ENCODE results near the gene SOX11. TPM values are rescaled to one million over a fixed set of nuclear protein-coding genes. Genes with fewer than 3 reads are reported as not detected.

SOX11 gene
- total RNA-seq, 1 experiment from 2014 or later: not detected

DNA sequence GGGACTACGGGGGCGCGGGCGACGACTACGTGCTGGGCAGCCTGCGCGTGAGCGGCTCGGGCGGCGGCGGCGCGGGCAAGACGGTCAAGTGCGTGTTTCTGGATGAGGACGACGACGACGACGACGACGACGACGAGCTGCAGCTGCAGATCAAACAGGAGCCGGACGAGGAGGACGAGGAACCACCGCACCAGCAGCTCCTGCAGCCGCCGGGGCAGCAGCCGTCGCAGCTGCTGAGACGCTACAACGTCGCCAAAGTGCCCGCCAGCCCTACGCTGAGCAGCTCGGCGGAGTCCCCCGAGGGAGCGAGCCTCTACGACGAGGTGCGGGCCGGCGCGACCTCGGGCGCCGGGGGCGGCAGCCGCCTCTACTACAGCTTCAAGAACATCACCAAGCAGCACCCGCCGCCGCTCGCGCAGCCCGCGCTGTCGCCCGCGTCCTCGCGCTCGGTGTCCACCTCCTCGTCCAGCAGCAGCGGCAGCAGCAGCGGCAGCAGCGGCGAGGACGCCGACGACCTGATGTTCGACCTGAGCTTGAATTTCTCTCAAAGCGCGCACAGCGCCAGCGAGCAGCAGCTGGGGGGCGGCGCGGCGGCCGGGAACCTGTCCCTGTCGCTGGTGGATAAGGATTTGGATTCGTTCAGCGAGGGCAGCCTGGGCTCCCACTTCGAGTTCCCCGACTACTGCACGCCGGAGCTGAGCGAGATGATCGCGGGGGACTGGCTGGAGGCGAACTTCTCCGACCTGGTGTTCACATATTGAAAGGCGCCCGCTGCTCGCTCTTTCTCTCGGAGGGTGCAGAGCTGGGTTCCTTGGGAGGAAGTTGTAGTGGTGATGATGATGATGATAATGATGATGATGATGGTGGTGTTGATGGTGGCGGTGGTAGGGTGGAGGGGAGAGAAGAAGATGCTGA lies 1.4 kb downstream of the SOX11 start:
- H3K27me3 ChIP-seq (ENCODE audit: low read length): no peaks in the 10 kb centered on the region
- H3K79me2 ChIP-seq (ENCODE audit: low read length): no peaks in the 10 kb centered on the region
- no peaks in the 10 kb centered on the region for H3K9me3 ChIP-seq (ENCODE audit: low read length)
- no peaks in the 10 kb centered on the region for H3K9me2 ChIP-seq (replicated peaks; ENCODE audit: insufficient read depth, low read length)
- H2AFZ ChIP-seq (ENCODE audit: low read length): no peak overlapping the region
- H3K4me2 ChIP-seq (ENCODE audit: low read depth, low read length, poor library complexity, severe bottlenecking): no peak overlapping the region
- H3K9ac ChIP-seq (ENCODE audit: low read length): no peak overlapping the region
- no peak for DNase-seq
- no peaks in the 10 kb centered on the region for H3K4me1 ChIP-seq (ENCODE audit: low read length)
- no peaks in the 10 kb centered on the region for H4K20me1 ChIP-seq (ENCODE audit: insufficient read depth, low read depth, low read length)
- no peak overlapping the region for H3K27ac ChIP-seq (ENCODE audit: low read length)
- no peaks in the 10 kb centered on the region for H3K36me3 ChIP-seq (ENCODE audit: insufficient read depth, low read length)
- H3K4me3 ChIP-seq (ENCODE audit: low read length): no peak overlapping the region

GRCh38 chr2:5694306-5694705 lies 2.1 kb downstream of the SOX11 start:
- Histone ChIP-seq H3K79me2 (ENCODE audit: low read length) (no peaks in the 10 kb centered on the region), H3K36me3 (ENCODE audit: insufficient read depth, low read length) (no peaks in the 10 kb centered on the region), H3K27ac (ENCODE audit: low read length) (no peak overlapping the region), H3K4me2 (ENCODE audit: low read depth, low read length, poor library complexity, severe bottlenecking) (no peak overlapping the region), H3K27me3 (ENCODE audit: low read length) (no peaks in the 10 kb centered on the region), H3K9me2 (replicated peaks; ENCODE audit: insufficient read depth, low read length) (no peaks in the 10 kb centered on the region), H2AFZ (ENCODE audit: low read length) (no peak overlapping the region), H3K9ac (ENCODE audit: low read length) (no peak overlapping the region), H3K4me1 (ENCODE audit: low read length) (no peaks in the 10 kb centered on the region), H3K4me3 (ENCODE audit: low read length) (no peak overlapping the region), H3K9me3 (ENCODE audit: low read length) (no peaks in the 10 kb centered on the region), H4K20me1 (ENCODE audit: insufficient read depth, low read depth, low read length) (no peaks in the 10 kb centered on the region)
- no peak for DNase-seq

DNA sequence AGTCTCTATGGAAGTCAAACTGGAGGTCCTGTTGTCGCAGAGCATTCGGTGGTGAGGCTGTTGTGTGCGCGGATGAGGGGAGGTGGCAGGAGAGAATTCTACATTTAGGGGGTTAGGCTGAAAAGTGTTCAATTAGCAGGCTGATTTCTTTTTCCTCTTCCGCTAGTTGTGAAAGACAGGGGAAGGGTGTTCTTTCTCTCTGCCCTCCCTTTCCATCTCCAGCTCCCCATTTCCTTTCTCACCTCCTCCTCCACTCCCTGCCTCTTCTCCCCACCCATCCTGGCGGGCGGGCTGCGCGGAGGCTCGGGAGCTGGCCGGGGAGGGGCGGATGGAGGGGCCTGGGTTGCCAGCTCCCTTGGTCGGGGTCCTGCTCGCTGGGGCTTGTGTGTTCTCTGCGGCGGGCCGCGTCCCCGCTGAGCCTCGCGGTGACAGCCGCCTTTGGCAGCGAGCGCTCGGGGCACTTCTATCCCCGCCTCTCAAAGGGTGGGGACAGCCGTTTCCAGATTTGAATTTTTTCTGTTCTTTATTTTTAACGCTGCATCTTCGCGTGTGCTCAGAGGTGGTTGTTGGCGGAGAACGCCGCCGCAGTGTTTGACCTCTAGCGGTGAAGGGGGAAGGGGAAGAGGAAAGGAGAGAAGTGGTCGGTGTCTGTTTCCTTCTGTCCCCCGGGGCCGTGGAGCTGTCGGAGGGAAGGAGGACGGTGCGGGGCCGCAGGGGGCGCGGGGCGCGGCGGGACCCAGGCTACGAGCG lies 3.6 kb downstream of the SOX11 start:
- Histone ChIP-seq H3K27me3 (ENCODE audit: low read length) (no peaks in the 10 kb centered on the region), H3K4me3 (ENCODE audit: low read length) (no peak overlapping the region), H3K27ac (ENCODE audit: low read length) (no peak overlapping the region), H2AFZ (ENCODE audit: low read length) (no peak overlapping the region), H4K20me1 (ENCODE audit: insufficient read depth, low read depth, low read length) (no peaks in the 10 kb centered on the region), H3K9me3 (ENCODE audit: low read length) (no peaks in the 10 kb centered on the region), H3K79me2 (ENCODE audit: low read length) (no peaks in the 10 kb centered on the region), H3K9ac (ENCODE audit: low read length) (no peak overlapping the region), H3K4me1 (ENCODE audit: low read length) (no peaks in the 10 kb centered on the region), H3K9me2 (replicated peaks; ENCODE audit: insufficient read depth, low read length) (no peaks in the 10 kb centered on the region), H3K4me2 (ENCODE audit: low read depth, low read length, poor library complexity, severe bottlenecking) (no peak overlapping the region), H3K36me3 (ENCODE audit: insufficient read depth, low read length) (no peaks in the 10 kb centered on the region)
- DNase-seq: no peak

DNA sequence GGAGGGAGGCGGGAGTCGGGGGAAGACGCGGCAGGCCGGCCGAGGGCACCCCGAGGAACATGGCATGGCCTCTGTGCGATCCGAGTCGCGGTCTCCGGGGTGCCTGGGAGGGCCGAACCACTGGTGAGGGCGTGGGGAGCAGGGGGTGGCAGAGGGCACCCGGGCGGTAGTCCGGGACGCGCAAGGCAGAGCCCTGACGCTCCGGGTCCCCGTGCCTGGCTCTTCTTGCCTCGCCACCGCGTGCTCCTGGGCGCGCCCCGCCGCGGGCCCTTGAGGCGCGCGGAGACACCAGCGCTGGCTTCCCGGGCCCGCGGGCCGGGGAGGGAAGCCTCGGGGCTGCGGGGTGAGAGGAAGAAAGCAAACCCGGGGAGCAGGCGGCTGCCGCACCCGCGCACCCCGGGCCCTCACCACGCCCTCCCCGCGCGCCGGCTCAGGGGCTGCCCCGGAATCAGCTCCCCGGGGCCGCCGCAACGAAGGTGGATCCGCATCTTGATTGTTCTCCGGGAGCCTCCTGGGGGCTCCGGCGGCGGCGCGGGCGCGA lies 4.3 kb downstream of the SOX11 start:
- H3K79me2 ChIP-seq (ENCODE audit: low read length): no peaks in the 10 kb centered on the region
- DNase-seq: no peak
- H3K9ac ChIP-seq (ENCODE audit: low read length): no peak overlapping the region
- H3K36me3 ChIP-seq (ENCODE audit: insufficient read depth, low read length): no peaks in the 10 kb centered on the region
- no peak overlapping the region for H3K4me2 ChIP-seq (ENCODE audit: low read depth, low read length, poor library complexity, severe bottlenecking)
- H3K27me3 ChIP-seq (ENCODE audit: low read length): no peaks in the 10 kb centered on the region
- no peaks in the 10 kb centered on the region for H3K9me2 ChIP-seq (replicated peaks; ENCODE audit: insufficient read depth, low read length)
- H3K4me3 ChIP-seq (ENCODE audit: low read length): no peak overlapping the region
- H3K9me3 ChIP-seq (ENCODE audit: low read length): no peaks in the 10 kb centered on the region
- no peak overlapping the region for H2AFZ ChIP-seq (ENCODE audit: low read length)
- H4K20me1 ChIP-seq (ENCODE audit: insufficient read depth, low read depth, low read length): no peaks in the 10 kb centered on the region
- H3K27ac ChIP-seq (ENCODE audit: low read length): no peak overlapping the region
- H3K4me1 ChIP-seq (ENCODE audit: low read length): no peaks in the 10 kb centered on the region

- Histone ChIP-seq H4K20me1 (ENCODE audit: insufficient read depth, low read depth, low read length) (no peaks in the 10 kb centered on the region), H3K4me1 (ENCODE audit: low read length) (no peaks in the 10 kb centered on the region), H3K9me2 (replicated peaks; ENCODE audit: insufficient read depth, low read length) (no peaks in the 10 kb centered on the region), H3K9ac (ENCODE audit: low read length) (no peak overlapping the region), H3K79me2 (ENCODE audit: low read length) (no peaks in the 10 kb centered on the region), H3K4me2 (ENCODE audit: low read depth, low read length, poor library complexity, severe bottlenecking) (no peak overlapping the region), H3K4me3 (ENCODE audit: low read length) (no peak overlapping the region), H3K27me3 (ENCODE audit: low read length) (no peaks in the 10 kb centered on the region), H3K9me3 (ENCODE audit: low read length) (no peaks in the 10 kb centered on the region), H2AFZ (ENCODE audit: low read length) (no peak overlapping the region), H3K36me3 (ENCODE audit: insufficient read depth, low read length) (no peaks in the 10 kb centered on the region), H3K27ac (ENCODE audit: low read length) (no peak overlapping the region)
- DNase-seq: no peak
Observed at GRCh38 chr2:5696945-5697521, 4.8 kb downstream of the SOX11 start.

DNA sequence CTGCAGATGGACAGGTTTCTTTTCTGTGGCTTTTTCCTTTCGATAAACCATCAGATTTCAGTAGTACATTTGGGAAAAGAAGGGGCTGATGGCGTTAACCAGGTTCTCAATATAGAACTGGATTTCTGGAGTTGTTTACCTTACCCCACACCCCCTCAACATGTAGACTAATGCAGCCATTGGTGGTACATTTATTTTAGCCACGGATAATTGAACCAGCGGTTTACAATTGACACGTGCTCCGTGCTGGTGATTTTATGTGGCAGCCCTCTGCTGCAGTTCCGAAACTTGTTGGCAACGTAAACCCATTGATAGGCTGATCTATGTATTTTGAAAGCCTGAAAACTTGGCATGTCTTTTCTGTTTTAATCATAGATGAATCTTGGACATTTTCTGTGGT lies 5.4 kb downstream of the SOX11 start:
- H3K4me2 ChIP-seq (ENCODE audit: low read depth, low read length, poor library complexity, severe bottlenecking): no peak overlapping the region
- H3K27me3 ChIP-seq (ENCODE audit: low read length): no peaks in the 10 kb centered on the region
- no peaks in the 10 kb centered on the region for H3K79me2 ChIP-seq (ENCODE audit: low read length)
- no peak overlapping the region for H3K4me3 ChIP-seq (ENCODE audit: low read length)
- no peaks in the 10 kb centered on the region for H3K9me3 ChIP-seq (ENCODE audit: low read length)
- no peak overlapping the region for H3K27ac ChIP-seq (ENCODE audit: low read length)
- no peak for DNase-seq
- H4K20me1 ChIP-seq (ENCODE audit: insufficient read depth, low read depth, low read length): no peaks in the 10 kb centered on the region
- no peak overlapping the region for H3K9ac ChIP-seq (ENCODE audit: low read length)
- H3K4me1 ChIP-seq (ENCODE audit: low read length): no peaks in the 10 kb centered on the region
- no peak overlapping the region for H2AFZ ChIP-seq (ENCODE audit: low read length)
- H3K36me3 ChIP-seq (ENCODE audit: insufficient read depth, low read length): no peaks in the 10 kb centered on the region
- no peaks in the 10 kb centered on the region for H3K9me2 ChIP-seq (replicated peaks; ENCODE audit: insufficient read depth, low read length)

DNA sequence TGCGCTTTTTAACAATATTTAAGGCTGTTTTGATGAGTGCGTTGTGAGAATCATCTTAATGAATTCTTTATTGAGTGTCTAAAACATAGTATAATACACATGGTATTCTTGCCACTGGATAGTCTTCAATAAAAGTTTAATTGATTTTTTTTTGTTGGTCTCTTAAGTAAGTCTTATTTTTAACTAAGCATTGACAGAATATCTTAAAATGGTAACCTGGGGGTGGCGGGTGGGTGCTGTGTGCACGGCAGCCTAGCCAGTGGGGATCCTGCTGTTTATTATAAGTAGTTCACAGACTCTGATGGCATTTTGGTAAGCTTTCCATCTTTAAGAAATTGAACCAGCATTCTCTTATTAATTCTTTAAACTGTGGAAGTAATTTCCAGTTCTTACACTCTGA lies 6.0 kb downstream of the SOX11 start:
- no peaks in the 10 kb centered on the region for H3K4me1 ChIP-seq (ENCODE audit: low read length)
- H4K20me1 ChIP-seq (ENCODE audit: insufficient read depth, low read depth, low read length): no peaks in the 10 kb centered on the region
- no peak overlapping the region for H2AFZ ChIP-seq (ENCODE audit: low read length)
- no peaks in the 10 kb centered on the region for H3K9me2 ChIP-seq (replicated peaks; ENCODE audit: insufficient read depth, low read length)
- H3K9me3 ChIP-seq (ENCODE audit: low read length): no peaks in the 10 kb centered on the region
- no peak overlapping the region for H3K4me3 ChIP-seq (ENCODE audit: low read length)
- no peak overlapping the region for H3K27ac ChIP-seq (ENCODE audit: low read length)
- H3K36me3 ChIP-seq (ENCODE audit: insufficient read depth, low read length): no peaks in the 10 kb centered on the region
- no peaks in the 10 kb centered on the region for H3K27me3 ChIP-seq (ENCODE audit: low read length)
- H3K79me2 ChIP-seq (ENCODE audit: low read length): no peaks in the 10 kb centered on the region
- no peak for DNase-seq
- no peak overlapping the region for H3K4me2 ChIP-seq (ENCODE audit: low read depth, low read length, poor library complexity, severe bottlenecking)
- no peak overlapping the region for H3K9ac ChIP-seq (ENCODE audit: low read length)

DNA sequence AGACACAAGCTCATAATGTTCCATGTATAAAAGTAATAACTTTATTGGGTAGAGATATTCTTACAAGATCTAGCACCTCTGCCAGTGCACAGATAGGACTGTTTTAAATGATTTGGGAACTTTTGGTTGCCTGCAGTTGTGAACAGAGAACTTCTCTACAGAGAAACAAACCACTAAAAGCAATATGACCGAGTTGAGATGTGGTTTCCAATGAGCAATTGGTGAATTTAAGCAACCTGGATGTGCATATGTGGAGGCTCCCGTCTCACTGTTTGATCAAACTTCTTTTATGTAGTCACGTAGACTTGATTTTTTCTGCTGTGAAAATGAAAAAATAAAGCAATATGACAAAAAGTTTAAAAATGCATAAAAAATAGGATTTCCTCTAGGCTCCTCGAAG lies 7.8 kb downstream of the SOX11 start:
- H3K27me3 ChIP-seq (ENCODE audit: low read length): no peaks in the 10 kb centered on the region
- no peak overlapping the region for H3K4me3 ChIP-seq (ENCODE audit: low read length)
- H4K20me1 ChIP-seq (ENCODE audit: insufficient read depth, low read depth, low read length): no peaks in the 10 kb centered on the region
- H3K4me2 ChIP-seq (ENCODE audit: low read depth, low read length, poor library complexity, severe bottlenecking): no peak overlapping the region
- no peaks in the 10 kb centered on the region for H3K9me3 ChIP-seq (ENCODE audit: low read length)
- H3K4me1 ChIP-seq (ENCODE audit: low read length): no peaks in the 10 kb centered on the region
- H3K36me3 ChIP-seq (ENCODE audit: insufficient read depth, low read length): no peaks in the 10 kb centered on the region
- H3K27ac ChIP-seq (ENCODE audit: low read length): no peak overlapping the region
- H3K79me2 ChIP-seq (ENCODE audit: low read length): no peaks in the 10 kb centered on the region
- no peak overlapping the region for H3K9ac ChIP-seq (ENCODE audit: low read length)
- DNase-seq: no peak
- H3K9me2 ChIP-seq (replicated peaks; ENCODE audit: insufficient read depth, low read length): no peaks in the 10 kb centered on the region
- no peak overlapping the region for H2AFZ ChIP-seq (ENCODE audit: low read length)
